Naive B cell (primary cell): ENCODE measurements around the gene CDKN1A. TPM values are rescaled to one million over a fixed set of nuclear protein-coding genes. Genes with fewer than 3 reads are reported as not detected.

Experiments
- ATAC-seq, 2 donors: fragments of 150-1000 bp; cut with Tn5 transposase; 2 replicates each; pipeline ENCODE4 v1.10.0; 2021; ENCODE audit warnings: low read depth in 2 of 2, mild to moderate bottlenecking in 2 of 2, moderate library complexity in 2 of 2
- DNase-seq: peaks from one replicate; pipeline ENCODE4 v3.0.0; 2022
- H3K27ac Mint-ChIP-seq, 6 donors: one replicate each; pipeline ENCODE4 v1.8.0; 2020 to 2022; ENCODE audit warnings: mild to moderate bottlenecking in 6 of 6, mixed read lengths in 6 of 6, moderate library complexity in 5 of 6, inconsistent platforms in 2 of 6
- H3K27me3 Mint-ChIP-seq, 3 donors: one replicate each; pipeline ENCODE4 v1.8.0; 2021 to 2022; ENCODE audit warnings: mixed read lengths in 3 of 3, mild to moderate bottlenecking in 1 of 3
- H3K36me3 Mint-ChIP-seq, 2 donors: one replicate each; pipeline ENCODE4 v1.8.0; 2020 to 2022; ENCODE audit warnings: mixed read lengths in 2 of 2, inconsistent platforms in 1 of 2, mild to moderate bottlenecking in 1 of 2
- H3K4me1 Mint-ChIP-seq, 3 donors: one replicate each; pipeline ENCODE4 v1.8.0; 2020 to 2022; ENCODE audit warnings: mixed read lengths in 3 of 3, inconsistent platforms in 1 of 3, mild to moderate bottlenecking in 1 of 3, moderate library complexity in 1 of 3
- H3K4me3 Mint-ChIP-seq, 8 donors: one replicate each; pipeline ENCODE4 v1.8.0; 2020 to 2022; ENCODE audit warnings: mild to moderate bottlenecking in 8 of 8, mixed read lengths in 8 of 8, moderate library complexity in 8 of 8, inconsistent platforms in 2 of 8
- H3K9me3 Mint-ChIP-seq, 7 donors: one replicate each; pipeline ENCODE4 v1.8.0; 2020 to 2022; ENCODE audit warnings: mixed read lengths in 7 of 7, mild to moderate bottlenecking in 5 of 7, inconsistent platforms in 2 of 7, moderate library complexity in 1 of 7
- polyA plus RNA-seq, 6 donors: library from polyadenylated mRNA; unstranded; fragments of 300-500 nt; fragmentation: Illumina TruSeq; gene quantifications; one replicate each; pipeline ENCODE4 v1.2.3, GENCODE V29; 2021; ENCODE audit warnings: low read depth in 6 of 6

Gene CDKN1A
- polyA plus RNA-seq = 10 to 100 TPM; 22.9 to 89.9 (median 48.2) TPM

DNA sequence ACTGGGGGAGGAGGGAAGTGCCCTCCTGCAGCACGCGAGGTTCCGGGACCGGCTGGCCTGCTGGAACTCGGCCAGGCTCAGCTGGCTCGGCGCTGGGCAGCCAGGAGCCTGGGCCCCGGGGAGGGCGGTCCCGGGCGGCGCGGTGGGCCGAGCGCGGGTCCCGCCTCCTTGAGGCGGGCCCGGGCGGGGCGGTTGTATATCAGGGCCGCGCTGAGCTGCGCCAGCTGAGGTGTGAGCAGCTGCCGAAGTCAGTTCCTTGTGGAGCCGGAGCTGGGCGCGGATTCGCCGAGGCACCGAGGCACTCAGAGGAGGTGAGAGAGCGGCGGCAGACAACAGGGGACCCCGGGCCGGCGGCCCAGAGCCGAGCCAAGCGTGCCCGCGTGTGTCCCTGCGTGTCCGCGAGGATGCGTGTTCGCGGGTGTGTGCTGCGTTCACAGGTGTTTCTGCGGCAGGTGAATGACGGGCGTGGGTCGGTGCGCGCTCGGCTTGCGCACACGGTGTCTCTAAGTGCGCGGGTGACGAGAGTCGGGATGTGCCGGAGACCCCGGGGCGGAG lies at the start of gene CDKN1A:
Gene CDKN1A (plus strand): TSS at position 227 of the 555 bp plus-strand sequence. CDS start 5,388 bp downstream, outside the sequence.
- H3K9me3 Mint-ChIP-seq = peaks cover 0 to 3% (median 2%) of the 10 kb centered on the region in 7 donors
- H3K27me3 Mint-ChIP-seq = peaks cover 0 to 4% (median 4%) of the 10 kb centered on the region in 3 donors
- DNase-seq = peak; percentile 83
- H3K4me1 Mint-ChIP-seq = peaks cover 41 to 47% (median 42%) of the 10 kb centered on the region in 3 donors
- peak; percentile 37 to 42 for ATAC-seq
- H3K4me3 Mint-ChIP-seq = peak within 1 kb of the TSS; percentile 94 to 100 (median 96)
- H3K36me3 Mint-ChIP-seq = no peaks in the 10 kb centered on the region
- peak within 1 kb of the TSS; percentile 98 to 100 (median 99) for H3K27ac Mint-ChIP-seq

DNA sequence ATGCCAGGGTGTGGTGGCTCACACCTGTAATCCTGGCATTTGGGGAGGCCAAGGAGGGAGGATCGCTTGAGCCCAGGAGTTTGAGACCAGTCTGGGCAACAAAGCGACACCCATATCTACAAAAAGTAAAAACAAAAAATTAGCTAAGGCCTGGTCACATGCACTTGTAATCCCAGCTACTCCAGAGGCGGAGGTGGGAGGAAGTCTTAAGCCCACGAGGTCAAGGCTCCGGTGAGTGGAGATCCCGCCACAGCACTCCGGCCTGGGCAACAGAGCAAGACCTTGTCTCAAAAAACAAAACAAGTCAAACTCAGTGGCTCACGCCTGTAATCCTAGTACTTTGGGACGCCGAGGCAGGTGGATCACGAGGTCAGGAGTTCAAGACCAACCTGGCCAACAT lies 48.7 kb upstream of the CDKN1A start:
- Mint-ChIP-seq H3K27me3 (no peaks in the 10 kb centered on the region), H3K4me3 (peak overlapping the region in 1 of 8 donors; percentile 35), H3K27ac (peak overlapping the region in 4 of 6 donors; percentile 71 to 95 (median 86)), H3K4me1 (peaks cover 17 to 35% (median 26%) of the 10 kb centered on the region in 3 donors), H3K36me3 (no peaks in the 10 kb centered on the region), H3K9me3 (no peaks in the 10 kb centered on the region)
- DNase-seq (no peak), ATAC-seq (no peak)

DNA sequence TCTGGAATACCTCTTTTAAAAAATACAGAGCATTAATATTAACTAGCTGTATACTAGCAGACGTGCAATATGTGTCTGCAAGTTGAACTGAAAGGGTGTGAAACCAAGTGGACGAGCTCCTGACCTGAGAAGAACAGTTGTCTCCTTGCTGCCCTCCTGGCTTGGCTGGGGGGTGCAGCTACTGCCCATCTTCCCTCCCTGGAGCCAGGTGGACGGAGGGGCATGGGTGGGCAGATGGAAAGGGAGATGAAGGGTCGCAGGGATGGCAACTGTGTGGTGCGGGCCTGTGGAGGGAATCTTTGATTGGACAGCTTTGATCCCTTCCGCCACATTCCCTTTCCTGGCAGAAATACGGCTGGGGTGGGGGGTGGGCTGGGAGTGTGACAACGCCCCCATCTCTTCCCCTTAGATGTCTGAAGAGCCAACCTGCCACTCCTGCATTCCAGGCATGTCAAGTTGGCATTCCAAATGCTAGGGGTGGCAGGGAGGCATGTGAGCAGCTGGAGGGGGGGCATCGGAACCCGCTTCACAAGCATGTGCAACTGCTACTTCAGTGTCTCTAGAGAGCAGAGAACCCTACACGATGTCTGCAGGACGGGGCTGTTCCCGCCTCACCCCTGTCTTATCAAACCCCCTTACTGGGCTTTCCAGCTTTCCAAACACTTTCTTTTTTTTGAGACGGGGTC lies 47.0 kb upstream of the CDKN1A start:
- Mint-ChIP-seq H3K4me1 (peaks cover 17 to 35% (median 26%) of the 10 kb centered on the region in 3 donors), H3K9me3 (no peaks in the 10 kb centered on the region), H3K27me3 (no peaks in the 10 kb centered on the region), H3K36me3 (no peaks in the 10 kb centered on the region), H3K4me3 (no peak overlapping the region), H3K27ac (peak overlapping the region in 1 of 6 donors; percentile 52)
- ATAC-seq (no peak), DNase-seq (no peak)

DNA sequence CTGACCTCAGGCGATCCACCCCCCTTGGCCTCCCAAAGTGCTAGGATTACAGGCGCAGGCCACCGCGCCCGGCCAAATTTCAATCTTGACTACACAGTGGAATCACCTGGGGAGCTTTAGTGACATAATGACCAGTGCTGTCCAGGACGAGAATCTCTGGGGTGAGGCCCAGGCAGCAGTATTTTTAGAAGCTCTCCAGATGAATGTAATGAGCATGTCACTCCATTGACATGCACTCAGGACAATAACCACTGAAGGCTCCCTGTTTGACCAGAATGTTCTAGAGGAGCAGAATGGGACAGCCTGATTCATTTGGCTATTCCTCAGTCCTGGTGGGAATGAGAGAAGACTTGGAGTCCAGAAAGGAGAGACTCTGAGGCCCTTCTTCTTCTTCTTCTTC lies 45.1 kb upstream of the CDKN1A start:
- ATAC-seq = no peak
- no peak overlapping the region for H3K27ac Mint-ChIP-seq
- H3K27me3 Mint-ChIP-seq = no peaks in the 10 kb centered on the region
- H3K4me1 Mint-ChIP-seq = peaks cover 17 to 37% (median 23%) of the 10 kb centered on the region in 3 donors
- no peak for DNase-seq
- no peaks in the 10 kb centered on the region for H3K9me3 Mint-ChIP-seq
- no peak overlapping the region for H3K4me3 Mint-ChIP-seq
- no peaks in the 10 kb centered on the region for H3K36me3 Mint-ChIP-seq

DNA sequence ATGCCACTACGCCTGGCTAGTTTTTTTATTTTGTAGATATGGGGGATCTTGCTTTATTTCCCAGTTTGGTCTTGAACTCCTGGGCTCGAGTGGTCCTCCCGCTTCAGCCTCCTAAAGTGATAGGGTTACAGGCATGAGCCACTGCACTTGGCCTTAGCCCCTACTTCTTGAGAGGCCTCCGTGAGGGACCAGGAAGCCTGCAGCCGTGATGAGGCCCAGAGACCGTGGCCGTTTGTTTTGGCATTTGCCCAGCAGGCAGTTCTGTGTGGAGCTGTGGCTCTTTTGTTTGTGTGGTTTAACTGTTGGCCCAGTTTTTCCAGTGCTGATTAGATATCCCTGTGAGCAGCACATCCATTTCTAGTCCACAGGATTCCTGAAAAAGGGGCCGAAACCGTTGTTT lies 44.6 kb upstream of the CDKN1A start:
- no peaks in the 10 kb centered on the region for H3K9me3 Mint-ChIP-seq
- H3K4me1 Mint-ChIP-seq = peaks cover 13 to 31% (median 18%) of the 10 kb centered on the region in 3 donors
- ATAC-seq (no peak), DNase-seq (no peak)
- H3K36me3 Mint-ChIP-seq = no peaks in the 10 kb centered on the region
- no peak overlapping the region for H3K27ac Mint-ChIP-seq
- no peaks in the 10 kb centered on the region for H3K27me3 Mint-ChIP-seq
- no peak overlapping the region for H3K4me3 Mint-ChIP-seq

DNA sequence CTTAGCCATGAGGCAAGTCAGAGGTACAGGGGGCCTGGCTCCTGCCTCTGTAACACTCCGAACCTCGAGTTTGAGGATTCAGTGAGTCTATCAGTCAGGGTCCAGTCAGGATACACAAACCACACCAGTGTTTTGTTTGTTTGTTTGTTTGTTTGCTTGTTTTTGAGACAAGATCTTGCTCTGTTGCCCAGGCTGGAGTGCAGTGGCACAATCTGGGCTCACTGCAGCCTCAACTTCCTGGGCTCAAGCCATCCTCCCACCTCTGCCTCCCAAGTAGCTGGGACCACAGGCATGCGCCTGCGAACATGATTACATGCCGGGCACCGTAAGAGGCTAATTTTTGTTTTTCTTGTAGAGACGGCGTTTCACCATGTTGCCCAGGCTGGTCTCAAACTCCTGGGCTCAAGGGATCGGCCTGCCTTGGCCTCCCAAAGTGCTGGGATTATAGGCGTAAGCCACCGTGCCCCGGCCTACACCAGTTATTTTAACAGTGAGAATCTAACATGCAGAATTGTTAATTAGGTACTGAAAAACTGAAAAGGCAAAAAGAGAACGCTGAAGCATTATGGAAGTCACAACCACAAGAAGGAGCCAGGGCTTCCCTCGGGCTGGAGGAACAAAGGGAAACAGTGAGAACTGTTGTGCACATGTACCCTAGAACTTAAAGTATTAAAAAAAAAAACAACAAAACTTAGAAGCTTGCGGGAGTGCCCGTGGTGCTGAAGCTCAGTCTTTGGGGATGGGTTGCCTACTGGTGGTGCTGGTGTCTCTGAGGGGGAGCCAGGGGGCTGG lies 44.0 kb upstream of the CDKN1A start:
- no peak for ATAC-seq
- H3K27me3 Mint-ChIP-seq = no peaks in the 10 kb centered on the region
- peaks cover 7 to 25% (median 12%) of the 10 kb centered on the region in 3 donors for H3K4me1 Mint-ChIP-seq
- H3K9me3 Mint-ChIP-seq = no peaks in the 10 kb centered on the region
- no peak for DNase-seq
- H3K27ac Mint-ChIP-seq = no peak overlapping the region
- H3K4me3 Mint-ChIP-seq = no peak overlapping the region
- no peaks in the 10 kb centered on the region for H3K36me3 Mint-ChIP-seq

DNA sequence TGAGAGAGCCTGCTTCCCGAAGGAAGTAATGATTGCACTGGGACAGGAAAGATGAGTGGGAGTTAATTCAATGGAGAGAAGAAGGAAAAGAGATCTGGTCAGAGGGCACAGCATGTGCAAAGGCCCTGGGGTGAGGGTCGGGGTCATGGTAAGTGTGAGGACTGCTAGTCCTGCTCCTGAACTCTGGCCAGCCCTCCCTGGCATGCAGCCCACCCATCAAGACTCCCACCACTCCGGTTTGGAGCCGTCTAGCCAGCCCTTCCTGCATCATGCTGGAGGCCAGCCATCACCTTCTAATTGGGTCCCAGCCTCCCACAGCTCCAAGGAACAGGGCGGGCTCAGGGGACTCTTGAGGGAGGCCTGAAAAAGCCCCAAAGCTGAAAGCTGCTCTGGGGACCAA lies 42.2 kb upstream of the CDKN1A start:
- H3K36me3 Mint-ChIP-seq = no peaks in the 10 kb centered on the region
- ATAC-seq (no peak), DNase-seq (no peak)
- no peak overlapping the region for H3K4me3 Mint-ChIP-seq
- H3K9me3 Mint-ChIP-seq = no peaks in the 10 kb centered on the region
- no peak overlapping the region for H3K27ac Mint-ChIP-seq
- H3K4me1 Mint-ChIP-seq = peaks cover 0 to 12% (median 0%) of the 10 kb centered on the region in 3 donors
- no peaks in the 10 kb centered on the region for H3K27me3 Mint-ChIP-seq

DNA sequence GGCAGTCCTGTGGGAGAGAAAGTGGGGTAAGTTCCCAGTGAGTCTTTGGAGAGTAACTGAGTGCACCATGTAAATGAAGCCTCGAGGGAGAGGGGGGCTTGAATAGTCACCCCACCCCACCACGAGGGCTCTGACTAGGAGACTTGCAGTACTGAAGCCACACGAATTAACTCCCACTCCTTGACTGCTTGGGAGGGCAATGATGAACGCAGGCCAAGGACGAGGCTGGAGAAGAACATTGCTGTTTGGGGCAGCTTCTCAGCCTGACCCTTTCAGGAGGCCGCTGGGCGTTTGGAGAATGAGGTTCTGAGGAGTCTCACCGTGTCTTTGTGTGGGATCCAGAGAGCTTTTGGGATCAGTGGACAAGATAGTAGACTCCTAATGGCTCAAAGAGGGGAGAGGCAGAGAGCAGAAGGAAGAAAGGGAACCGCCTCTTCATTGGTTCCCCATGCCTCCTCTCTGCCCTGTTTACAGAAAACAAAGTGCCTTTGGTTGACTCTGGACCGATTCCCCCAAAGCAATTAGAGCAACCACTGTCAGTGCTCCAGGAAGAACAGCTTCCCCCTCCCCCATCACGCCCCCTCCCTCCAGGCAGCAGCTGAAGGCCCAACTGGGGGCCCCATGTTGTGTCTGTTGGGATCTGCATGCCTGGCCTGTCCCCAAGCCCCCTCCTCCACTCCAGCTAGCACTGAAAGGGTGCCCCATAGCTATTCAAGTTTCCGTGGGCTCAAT lies 41.7 kb upstream of the CDKN1A start:
- Mint-ChIP-seq H3K36me3 (no peaks in the 10 kb centered on the region), H3K27me3 (no peaks in the 10 kb centered on the region), H3K4me3 (no peak overlapping the region), H3K27ac (peak overlapping the region in 1 of 6 donors; percentile 15), H3K4me1 (peaks cover 0 to 11% (median 0%) of the 10 kb centered on the region in 3 donors), H3K9me3 (no peaks in the 10 kb centered on the region)
- ATAC-seq (no peak), DNase-seq (no peak)

DNA sequence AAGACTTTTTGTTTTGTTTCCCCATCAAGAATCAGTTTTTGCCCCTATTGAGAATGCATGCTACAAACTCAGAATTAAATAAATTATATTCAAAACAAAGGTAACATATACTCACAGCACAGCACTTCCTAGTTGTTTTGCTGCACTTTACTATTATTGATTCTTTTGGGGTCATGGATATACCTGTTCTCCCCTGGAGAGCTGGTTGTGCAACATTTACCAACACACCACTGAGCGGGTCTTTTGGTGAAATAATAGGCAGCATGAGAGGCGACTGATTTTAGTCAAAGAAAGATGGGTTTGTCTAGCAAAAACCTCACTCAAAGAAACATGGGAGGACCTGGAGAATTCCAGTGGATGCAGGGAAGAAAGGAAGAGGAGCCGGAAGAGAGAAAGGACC lies 39.9 kb upstream of the CDKN1A start:
- DNase-seq (no peak), ATAC-seq (no peak)
- Mint-ChIP-seq H3K4me1 (peaks cover 0 to 11% (median 0%) of the 10 kb centered on the region in 3 donors), H3K36me3 (no peaks in the 10 kb centered on the region), H3K4me3 (no peak overlapping the region), H3K27ac (no peak overlapping the region), H3K27me3 (no peaks in the 10 kb centered on the region), H3K9me3 (no peaks in the 10 kb centered on the region)

DNA sequence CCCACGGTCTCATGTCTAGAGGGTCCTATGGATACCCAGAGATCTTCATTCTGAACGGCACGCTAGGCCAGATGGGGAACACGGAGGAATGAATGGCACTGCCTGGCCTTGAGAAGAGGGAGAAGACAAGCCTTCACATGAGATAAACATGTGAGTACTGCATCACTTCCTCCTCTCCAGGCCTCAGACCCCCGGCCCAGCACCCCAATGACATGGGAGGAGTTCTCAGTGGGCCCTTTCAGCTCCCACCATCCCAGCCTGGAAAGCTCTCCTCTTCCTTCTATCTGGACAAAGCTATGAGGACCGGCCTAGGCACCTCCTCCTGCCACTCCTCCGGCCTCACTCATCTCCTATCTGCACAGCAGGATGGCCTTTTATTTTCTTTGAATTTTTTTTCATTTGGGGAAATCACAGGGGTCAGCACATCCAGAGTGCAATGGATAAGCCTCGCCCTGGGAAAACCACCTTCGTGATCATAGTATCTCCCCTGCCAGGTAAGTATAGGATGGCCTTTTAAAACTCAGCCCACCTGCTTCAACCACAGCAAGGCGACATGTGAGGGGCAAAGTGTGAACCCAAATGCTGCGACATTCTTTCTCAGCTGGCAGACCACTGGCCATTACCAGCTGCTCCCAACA lies 39.2 kb upstream of the CDKN1A start:
- Mint-ChIP-seq H3K27ac (peak overlapping the region in 1 of 6 donors; percentile 54), H3K4me3 (no peak overlapping the region), H3K4me1 (peaks cover 0 to 11% (median 0%) of the 10 kb centered on the region in 3 donors), H3K9me3 (no peaks in the 10 kb centered on the region), H3K27me3 (no peaks in the 10 kb centered on the region), H3K36me3 (no peaks in the 10 kb centered on the region)
- ATAC-seq (no peak), DNase-seq (no peak)

DNA sequence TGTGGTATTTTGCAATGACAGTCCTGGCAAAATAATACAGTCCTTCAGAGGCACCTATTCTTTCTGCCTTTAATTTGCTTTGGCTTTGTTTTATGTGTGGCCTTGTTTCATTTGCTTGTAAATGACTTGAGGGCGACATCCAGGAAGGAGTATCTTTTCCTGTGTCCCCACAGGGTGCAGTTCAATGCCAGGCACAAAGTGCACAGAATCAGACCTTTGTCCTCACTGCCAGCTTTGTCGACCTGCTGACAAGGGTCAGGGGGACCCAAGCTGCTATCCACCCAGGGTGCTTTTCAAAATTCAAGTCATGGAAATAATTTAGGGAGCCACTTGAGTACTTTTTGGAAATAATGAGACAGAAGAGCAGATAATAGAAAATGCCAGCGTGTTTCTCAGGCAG lies 37.0 kb upstream of the CDKN1A start:
- Mint-ChIP-seq H3K27ac (no peak overlapping the region), H3K36me3 (no peaks in the 10 kb centered on the region), H3K9me3 (no peaks in the 10 kb centered on the region), H3K27me3 (no peaks in the 10 kb centered on the region), H3K4me3 (no peak overlapping the region), H3K4me1 (peaks cover 0 to 15% (median 0%) of the 10 kb centered on the region in 3 donors)
- DNase-seq (no peak), ATAC-seq (no peak)

DNA sequence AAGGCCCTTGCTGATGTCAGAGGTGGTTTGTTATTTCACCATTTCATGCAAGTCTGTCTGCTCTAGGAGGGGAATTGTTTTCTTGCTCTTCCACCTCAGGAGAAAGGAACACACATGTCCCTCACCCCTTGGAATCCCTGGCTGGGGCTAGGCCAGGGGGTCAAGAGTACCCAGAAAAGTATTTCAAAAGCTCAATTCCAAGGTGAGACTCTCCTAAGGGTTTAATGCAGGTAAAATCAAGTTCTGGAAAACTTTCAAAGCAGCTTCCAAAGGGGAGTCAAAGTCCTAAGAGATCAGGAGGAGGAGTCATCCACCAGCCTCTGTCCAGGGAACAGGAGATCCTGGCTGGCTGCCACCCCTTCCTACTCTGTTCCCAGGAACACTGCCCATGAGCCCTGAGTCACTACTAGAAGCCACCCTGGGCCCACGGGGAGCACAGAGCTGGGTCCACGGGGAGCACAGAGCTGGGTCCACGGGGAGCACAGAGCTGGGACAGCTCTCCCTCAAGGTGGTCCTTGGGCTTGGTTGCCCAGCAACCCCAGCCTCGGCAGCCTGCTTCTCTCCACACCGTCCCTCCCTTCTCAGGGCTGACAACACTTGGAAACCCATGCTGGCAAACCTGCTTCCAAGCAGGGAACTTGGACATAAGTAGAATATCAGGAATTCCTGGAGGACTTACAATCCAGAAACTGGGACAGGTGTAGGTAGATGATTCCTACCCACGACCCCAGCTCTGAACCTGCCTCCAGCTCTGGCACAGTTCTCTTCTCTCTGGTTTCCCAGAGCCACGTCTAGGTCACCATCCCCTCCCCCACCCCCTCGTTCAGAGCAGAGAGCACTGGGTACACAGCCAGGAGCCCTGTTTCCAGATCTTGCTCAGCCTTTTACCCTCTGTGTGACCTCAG lies 35.3 kb upstream of the CDKN1A start:
- Mint-ChIP-seq H3K36me3 (no peaks in the 10 kb centered on the region), H3K27me3 (no peaks in the 10 kb centered on the region), H3K9me3 (no peaks in the 10 kb centered on the region), H3K27ac (no peak overlapping the region), H3K4me1 (peaks cover 0 to 5% (median 0%) of the 10 kb centered on the region in 3 donors), H3K4me3 (no peak overlapping the region)
- no peak for ATAC-seq
- no peak for DNase-seq
